ENCODE data around the gene FGD4. TPM values are rescaled to one million over a fixed set of nuclear protein-coding genes. Genes with fewer than 3 reads are reported as not detected.

FGD4 gene
- total and polyA plus RNA-seq, 9 of the 15 experiments (the other 6 are each of a cell fraction or from before 2014, with no cell fraction given): 0.05 to 0.51 (median 0.27) TPM

DNA sequence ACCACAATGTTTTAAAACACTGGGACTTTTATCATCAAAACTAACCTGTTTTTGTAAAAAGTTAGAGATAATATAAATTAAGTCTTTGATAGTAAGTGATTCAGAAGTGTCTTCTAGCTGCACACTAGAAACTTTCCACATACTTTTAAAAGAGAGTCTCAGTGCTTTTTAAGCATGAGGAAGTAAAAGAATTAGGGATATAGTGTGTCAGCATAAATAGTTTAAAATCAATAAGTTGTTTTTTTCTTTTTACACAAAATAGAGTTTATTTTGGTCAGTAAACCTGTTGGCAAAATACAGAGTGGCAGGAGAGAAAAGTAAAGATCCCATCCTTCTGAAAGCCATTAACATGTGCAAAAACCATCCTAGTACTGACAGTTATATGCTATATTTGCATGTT, 281.4 kb downstream of the FGD4 start:
- H3K27ac ChIP-seq (ENCODE audit: extremely low read depth, low read depth, low read length): no peak overlapping the region; the same call in 2 of the 3 replicates

DNA sequence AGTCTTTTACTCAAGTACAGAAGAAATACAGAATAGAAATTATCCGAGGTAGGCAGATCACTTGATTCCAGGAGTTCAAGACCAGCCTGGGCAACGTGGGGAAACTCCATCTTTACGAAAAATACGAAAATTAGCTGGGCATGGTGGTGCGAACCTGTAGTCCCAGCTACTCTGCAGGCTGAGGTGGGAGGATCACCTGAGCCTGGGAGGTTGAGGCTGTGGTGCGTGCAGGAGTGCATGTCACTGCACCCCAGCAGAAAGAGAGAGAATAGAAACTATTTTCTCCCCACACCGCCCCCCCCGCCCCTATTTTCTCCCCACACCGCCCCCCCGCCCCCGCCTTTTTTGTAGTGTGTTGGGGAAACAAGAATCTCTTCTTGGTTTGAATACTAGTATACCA, 281.9 kb downstream of the FGD4 start:
- H3K9me3 ChIP-seq (replicated peaks; ENCODE audit: control insufficient read depth, insufficient read depth, low read depth, low read length): no peaks in the 10 kb centered on the region
- H2AFZ ChIP-seq (ENCODE audit: low read depth, low read length): no peak overlapping the region
- POLR2A ChIA-PET: interaction anchor here (0.6 to 1.0 kb wide), 2 partner anchors 16 to 22 kb away, joined by 3 read pairs; no protein-coding TSS in a partner anchor
- no TSS peak for BruUV-seq (replicated peaks)
- peaks cover 21% of the 10 kb centered on the region; the same call in 2 of the 3 replicates for H3K36me3 ChIP-seq (ENCODE audit: control insufficient read depth, insufficient read depth, low read length)
- peak overlapping the region; percentile 98; the same call in 1 of the 2 replicates for H3K4me3 ChIP-seq
- H3K79me2 ChIP-seq (ENCODE audit: control insufficient read depth, insufficient read depth, low read length): peaks cover 65% of the 10 kb centered on the region
- FAIRE-seq: no peak
- no peaks in the 10 kb centered on the region for H3K9me1 ChIP-seq (ENCODE audit: control insufficient read depth, insufficient read depth, low read length)
- intact Hi-C loops (cut with micrococcal nuclease) (no loop called here), in situ Hi-C loops (cut with MboI) (no loop called here)
- ATAC-seq: no peak
- H3K27ac ChIP-seq (ENCODE audit: extremely low read depth, low read depth, low read length): no peak overlapping the region
- peak in 1 of 4 experiments; percentile 14 for DNase-seq (ENCODE audit: extremely low read depth in 1 of 4, low spot score in 3 of 4)
- 42% methylated on average over 10 of the region's 11 CpGs for WGBS (ENCODE audit: insufficient coverage, low coverage, missing lambda C conversion rate)
- CTCF ChIA-PET (ENCODE audit: low intra/inter-chr PET ratio): no interaction called here
- H3K9ac ChIP-seq (ENCODE audit: insufficient read depth in 1 of 2, low read depth in 2 of 2, low read length in 2 of 2): peak overlapping the region in 1 of 2 experiments; percentile 84; a peak in 2 of 4 replicates
- H3K27me3 ChIP-seq (ENCODE audit: control insufficient read depth in 2 of 2, insufficient read depth in 2 of 2, low read length in 2 of 2): no peaks in the 10 kb centered on the region
- H4K20me1 ChIP-seq (replicated peaks; ENCODE audit: control insufficient read depth, insufficient read depth, low read length): no peaks in the 10 kb centered on the region
- H3K4me1 ChIP-seq (replicated peaks in 1 of 2; ENCODE audit: control insufficient read depth in 2 of 2, insufficient read depth in 2 of 2, low read length in 2 of 2): peaks cover 4 to 17% of the 10 kb centered on the region in 2 experiments; a peak in 4 of 5 replicates
- peak overlapping the region; percentile 68 for H3K4me2 ChIP-seq (ENCODE audit: insufficient read depth, low read length)
- TF ChIP-seq, protein P1, sequence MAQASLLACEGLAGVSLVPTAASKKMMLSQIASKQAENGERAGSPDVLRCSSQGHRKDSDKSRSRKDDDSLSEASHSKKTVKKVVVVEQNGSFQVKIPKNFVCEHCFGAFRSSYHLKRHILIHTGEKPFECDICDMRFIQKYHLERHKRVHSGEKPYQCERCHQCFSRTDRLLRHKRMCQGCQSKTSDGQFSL (CRISPR knock-in tag; IDR thresholded peaks at IDR 0.05): no peak
- TF ChIP-seq, protein P1 (tag; IDR thresholded peaks at IDR 0.05): peak in 1 of 2 experiments; percentile 52; a peak in 1 of 4 replicates
- TF ChIP-seq, protein P2, sequence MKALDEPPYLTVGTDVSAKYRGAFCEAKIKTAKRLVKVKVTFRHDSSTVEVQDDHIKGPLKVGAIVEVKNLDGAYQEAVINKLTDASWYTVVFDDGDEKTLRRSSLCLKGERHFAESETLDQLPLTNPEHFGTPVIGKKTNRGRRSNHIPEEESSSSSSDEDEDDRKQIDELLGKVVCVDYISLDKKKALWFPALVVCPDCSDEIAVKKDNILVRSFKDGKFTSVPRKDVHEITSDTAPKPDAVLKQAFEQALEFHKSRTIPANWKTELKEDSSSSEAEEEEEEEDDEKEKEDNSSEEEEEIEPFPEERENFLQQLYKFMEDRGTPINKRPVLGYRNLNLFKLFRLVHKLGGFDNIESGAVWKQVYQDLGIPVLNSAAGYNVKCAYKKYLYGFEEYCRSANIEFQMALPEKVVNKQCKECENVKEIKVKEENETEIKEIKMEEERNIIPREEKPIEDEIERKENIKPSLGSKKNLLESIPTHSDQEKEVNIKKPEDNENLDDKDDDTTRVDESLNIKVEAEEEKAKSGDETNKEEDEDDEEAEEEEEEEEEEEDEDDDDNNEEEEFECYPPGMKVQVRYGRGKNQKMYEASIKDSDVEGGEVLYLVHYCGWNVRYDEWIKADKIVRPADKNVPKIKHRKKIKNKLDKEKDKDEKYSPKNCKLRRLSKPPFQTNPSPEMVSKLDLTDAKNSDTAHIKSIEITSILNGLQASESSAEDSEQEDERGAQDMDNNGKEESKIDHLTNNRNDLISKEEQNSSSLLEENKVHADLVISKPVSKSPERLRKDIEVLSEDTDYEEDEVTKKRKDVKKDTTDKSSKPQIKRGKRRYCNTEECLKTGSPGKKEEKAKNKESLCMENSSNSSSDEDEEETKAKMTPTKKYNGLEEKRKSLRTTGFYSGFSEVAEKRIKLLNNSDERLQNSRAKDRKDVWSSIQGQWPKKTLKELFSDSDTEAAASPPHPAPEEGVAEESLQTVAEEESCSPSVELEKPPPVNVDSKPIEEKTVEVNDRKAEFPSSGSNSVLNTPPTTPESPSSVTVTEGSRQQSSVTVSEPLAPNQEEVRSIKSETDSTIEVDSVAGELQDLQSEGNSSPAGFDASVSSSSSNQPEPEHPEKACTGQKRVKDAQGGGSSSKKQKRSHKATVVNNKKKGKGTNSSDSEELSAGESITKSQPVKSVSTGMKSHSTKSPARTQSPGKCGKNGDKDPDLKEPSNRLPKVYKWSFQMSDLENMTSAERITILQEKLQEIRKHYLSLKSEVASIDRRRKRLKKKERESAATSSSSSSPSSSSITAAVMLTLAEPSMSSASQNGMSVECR (CRISPR knock-in tag; IDR thresholded peaks at IDR 0.05): no peak

More for the DNA sequence above, 281.4 kb downstream of the FGD4 start:
- peak overlapping the region; percentile 98 for H3K4me3 ChIP-seq
- intact Hi-C loops (cut with micrococcal nuclease): no loop called here
- peaks cover 19% of the 10 kb centered on the region; the same call in 2 of the 3 replicates for H3K36me3 ChIP-seq (ENCODE audit: control insufficient read depth, insufficient read depth, low read length)
- no peaks in the 10 kb centered on the region for H4K20me1 ChIP-seq (replicated peaks; ENCODE audit: control insufficient read depth, insufficient read depth, low read length)
- ATAC-seq: no peak
- H3K9me3 ChIP-seq (replicated peaks; ENCODE audit: control insufficient read depth, insufficient read depth, low read depth, low read length): no peaks in the 10 kb centered on the region
- peak overlapping the region in 1 of 2 experiments; percentile 84; a peak in 2 of 4 replicates for H3K9ac ChIP-seq (ENCODE audit: insufficient read depth in 1 of 2, low read depth in 2 of 2, low read length in 2 of 2)
- TF ChIP-seq, protein P3, sequence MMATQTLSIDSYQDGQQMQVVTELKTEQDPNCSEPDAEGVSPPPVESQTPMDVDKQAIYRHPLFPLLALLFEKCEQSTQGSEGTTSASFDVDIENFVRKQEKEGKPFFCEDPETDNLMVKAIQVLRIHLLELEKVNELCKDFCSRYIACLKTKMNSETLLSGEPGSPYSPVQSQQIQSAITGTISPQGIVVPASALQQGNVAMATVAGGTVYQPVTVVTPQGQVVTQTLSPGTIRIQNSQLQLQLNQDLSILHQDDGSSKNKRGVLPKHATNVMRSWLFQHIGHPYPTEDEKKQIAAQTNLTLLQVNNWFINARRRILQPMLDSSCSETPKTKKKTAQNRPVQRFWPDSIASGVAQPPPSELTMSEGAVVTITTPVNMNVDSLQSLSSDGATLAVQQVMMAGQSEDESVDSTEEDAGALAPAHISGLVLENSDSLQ (IDR thresholded peaks at IDR 0.05): no peak
- TF ChIP-seq BRF1 (IDR thresholded peaks at IDR 0.05; ENCODE audit: borderline replicate concordance, extremely low read depth, insufficient read length): no peak
- peak; percentile 62 for TF ChIP-seq C11orf30 (IDR thresholded peaks at IDR 0.05; ENCODE audit: low read depth)
- peak; percentile 80 for TF ChIP-seq ZNF316 (IDR thresholded peaks at IDR 0.05)
- TF ChIP-seq MAFG (tag; conservative IDR thresholded peaks at IDR 0.05): 0 out of 2 replicates have a peak, but pooled peaks have one; percentile 34
- DNase-seq (ENCODE audit: extremely low read depth in 1 of 4, low spot score in 3 of 4): no peak
- H3K4me2 ChIP-seq (ENCODE audit: insufficient read depth, low read length): peak overlapping the region; percentile 68
- POLR2A ChIA-PET: interaction anchor here (0.6 kb wide), 2 partner anchors 22 to 785 kb away, joined by 3 read pairs; no protein-coding TSS in a partner anchor
- in situ Hi-C loops (cut with MboI): no loop called here
- H3K79me2 ChIP-seq (ENCODE audit: control insufficient read depth, insufficient read depth, low read length): peaks cover 63% of the 10 kb centered on the region
- no peak overlapping the region for H2AFZ ChIP-seq (ENCODE audit: low read depth, low read length)
- peaks cover 4 to 17% of the 10 kb centered on the region in 2 experiments; a peak in 4 of 5 replicates for H3K4me1 ChIP-seq (replicated peaks in 1 of 2; ENCODE audit: control insufficient read depth in 2 of 2, insufficient read depth in 2 of 2, low read length in 2 of 2)
- CTCF ChIA-PET (ENCODE audit: low intra/inter-chr PET ratio): no interaction called here
- BruUV-seq (replicated peaks): no TSS peak
- no peaks in the 10 kb centered on the region for H3K9me1 ChIP-seq (ENCODE audit: control insufficient read depth, insufficient read depth, low read length)
- no peaks in the 10 kb centered on the region for H3K27me3 ChIP-seq (ENCODE audit: control insufficient read depth in 2 of 2, insufficient read depth in 2 of 2, low read length in 2 of 2)
- no peak for FAIRE-seq

Measured in K562 (cell line).